ENCODE results near the gene TMEM235. TPM values are rescaled to one million over a fixed set of nuclear protein-coding genes. Genes with fewer than 3 reads are reported as not detected.

The TMEM235 gene
- polyA plus RNA-seq, 1 of the 3 experiments (the other 2 are of a cell fraction), result not detected

DNA sequence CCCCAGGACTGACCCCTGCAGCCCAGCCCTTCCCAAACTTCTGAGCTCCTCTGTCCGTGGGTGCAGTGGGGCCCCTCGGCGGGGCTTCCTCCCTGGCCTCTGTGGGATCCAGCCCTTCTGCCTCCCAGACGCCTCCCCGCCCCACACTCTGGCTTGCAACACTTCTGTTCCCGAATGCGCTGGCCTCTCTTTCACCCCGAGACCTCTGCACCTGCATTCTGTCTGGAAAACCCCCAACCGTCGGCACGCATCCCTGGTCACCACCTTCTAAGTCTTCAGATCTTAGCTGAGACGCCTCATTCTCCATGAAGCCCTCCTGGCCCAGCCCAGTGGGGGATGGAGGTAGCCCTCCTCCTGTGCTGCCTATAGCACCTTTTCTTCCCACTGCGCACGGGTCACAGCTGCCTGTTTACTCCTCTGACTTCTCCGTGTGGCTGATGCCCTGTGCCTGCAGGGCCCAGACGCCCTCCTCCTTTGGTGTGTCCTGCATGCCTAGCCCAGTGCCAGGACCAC is 26.4 kb downstream of the TMEM235 start:
- Histone ChIP-seq H3K4me2 (no peak overlapping the region), H3K4me1 (ENCODE audit: control insufficient read depth in 1 of 2, insufficient read depth in 2 of 2, low read depth in 1 of 2, low read length in 1 of 2) (peaks cover 5 to 67% of the 10 kb centered on the region in 2 experiments; a peak in 2 of 4 replicates), H3K9me3 (no peaks in the 10 kb centered on the region), H4K20me1 (ENCODE audit: insufficient read depth) (no peaks in the 10 kb centered on the region), H3K27ac (ENCODE audit: low read depth in 2 of 2, low read length in 1 of 2) (peak overlapping the region in 1 of 2 experiments; percentile 99; a peak in 3 of 4 replicates), H3K36me3 (replicated peaks in 1 of 2; ENCODE audit: control insufficient read depth in 1 of 2, insufficient read depth in 2 of 2, low read length in 1 of 2) (no peaks in the 10 kb centered on the region), H3K9ac (no peak overlapping the region), H3K4me3 (ENCODE audit: low read depth in 2 of 2, low read length in 1 of 2) (no peak overlapping the region), H3K9me2 (no peaks in the 10 kb centered on the region), H3K27me3 (ENCODE audit: insufficient read depth) (no peaks in the 10 kb centered on the region), H2AFZ (ENCODE audit: low read depth) (no peak overlapping the region), H3F3A (replicated peaks; ENCODE audit: insufficient read depth) (no peaks in the 10 kb centered on the region), H3K79me2 (ENCODE audit: insufficient read depth) (no peaks in the 10 kb centered on the region)
- whole genome bisulfite sequencing (ENCODE audit: low lambda C conversion rate), result 77% methylated on average over 15 of the region's 16 CpGs
- ChIA-PET POLR2A (interaction anchor here (1.0 to 2.5 kb wide), 4 partner anchors 12 to 87 kb away, joined by 3 to 13 read pairs (median 4); no protein-coding TSS in a partner anchor), CTCF (interaction anchor here (0.9 to 4.8 kb wide), 5 partner anchors 32 to 164 kb away, joined by 3 to 30 read pairs (median 6); no protein-coding TSS in a partner anchor)
- TF ChIP-seq FOSL2 (IDR thresholded peaks at IDR 0.05; ENCODE audit: borderline replicate concordance, low read depth) (no peak), YY1 (IDR thresholded peaks at IDR 0.05; ENCODE audit: low read depth) (no peak), RCOR1 (IDR thresholded peaks at IDR 0.05; ENCODE audit: low read length) (no peak; the same call in 1 of the 2 replicates), MEF2A (IDR thresholded peaks at IDR 0.05; ENCODE audit: borderline replicate concordance, low read depth) (no peak), FOXM1 (IDR thresholded peaks at IDR 0.05; ENCODE audit: low read depth) (no peak), JUND (IDR thresholded peaks at IDR 0.05) (no peak), SIN3A (IDR thresholded peaks at IDR 0.05; ENCODE audit: borderline replicate concordance, low read depth, low read length) (no peak), TAF1 (IDR thresholded peaks at IDR 0.05; ENCODE audit: borderline replicate concordance, low read depth, low read length) (no peak), NFIC (IDR thresholded peaks at IDR 0.05; ENCODE audit: borderline replicate concordance) (no peak), TCF12 (IDR thresholded peaks at IDR 0.05) (no peak), GATA2 (CRISPR knock-in tag; IDR thresholded peaks at IDR 0.05) (no peak), POLR2AphosphoS5 (IDR thresholded peaks at IDR 0.05; ENCODE audit: low read depth, low read length) (no peak), RAD21 (IDR thresholded peaks at IDR 0.05; ENCODE audit: low read length) (no peak)
- TF ChIP-seq, protein P1, sequence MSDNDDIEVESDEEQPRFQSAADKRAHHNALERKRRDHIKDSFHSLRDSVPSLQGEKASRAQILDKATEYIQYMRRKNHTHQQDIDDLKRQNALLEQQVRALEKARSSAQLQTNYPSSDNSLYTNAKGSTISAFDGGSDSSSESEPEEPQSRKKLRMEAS (IDR thresholded peaks at IDR 0.05; ENCODE audit: low read depth), result no peak
- TF ChIP-seq, protein P2, sequence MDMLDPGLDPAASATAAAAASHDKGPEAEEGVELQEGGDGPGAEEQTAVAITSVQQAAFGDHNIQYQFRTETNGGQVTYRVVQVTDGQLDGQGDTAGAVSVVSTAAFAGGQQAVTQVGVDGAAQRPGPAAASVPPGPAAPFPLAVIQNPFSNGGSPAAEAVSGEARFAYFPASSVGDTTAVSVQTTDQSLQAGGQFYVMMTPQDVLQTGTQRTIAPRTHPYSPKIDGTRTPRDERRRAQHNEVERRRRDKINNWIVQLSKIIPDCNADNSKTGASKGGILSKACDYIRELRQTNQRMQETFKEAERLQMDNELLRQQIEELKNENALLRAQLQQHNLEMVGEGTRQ (IDR thresholded peaks at IDR 0.05; ENCODE audit: borderline replicate concordance, low read depth, low read length), result no peak
- TF ChIP-seq, protein P3, sequence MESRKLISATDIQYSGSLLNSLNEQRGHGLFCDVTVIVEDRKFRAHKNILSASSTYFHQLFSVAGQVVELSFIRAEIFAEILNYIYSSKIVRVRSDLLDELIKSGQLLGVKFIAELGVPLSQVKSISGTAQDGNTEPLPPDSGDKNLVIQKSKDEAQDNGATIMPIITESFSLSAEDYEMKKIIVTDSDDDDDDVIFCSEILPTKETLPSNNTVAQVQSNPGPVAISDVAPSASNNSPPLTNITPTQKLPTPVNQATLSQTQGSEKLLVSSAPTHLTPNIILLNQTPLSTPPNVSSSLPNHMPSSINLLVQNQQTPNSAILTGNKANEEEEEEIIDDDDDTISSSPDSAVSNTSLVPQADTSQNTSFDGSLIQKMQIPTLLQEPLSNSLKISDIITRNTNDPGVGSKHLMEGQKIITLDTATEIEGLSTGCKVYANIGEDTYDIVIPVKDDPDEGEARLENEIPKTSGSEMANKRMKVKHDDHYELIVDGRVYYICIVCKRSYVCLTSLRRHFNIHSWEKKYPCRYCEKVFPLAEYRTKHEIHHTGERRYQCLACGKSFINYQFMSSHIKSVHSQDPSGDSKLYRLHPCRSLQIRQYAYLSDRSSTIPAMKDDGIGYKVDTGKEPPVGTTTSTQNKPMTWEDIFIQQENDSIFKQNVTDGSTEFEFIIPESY (IDR thresholded peaks at IDR 0.05; ENCODE audit: borderline replicate concordance, low read depth), result no peak
- TF ChIP-seq, protein P4, sequence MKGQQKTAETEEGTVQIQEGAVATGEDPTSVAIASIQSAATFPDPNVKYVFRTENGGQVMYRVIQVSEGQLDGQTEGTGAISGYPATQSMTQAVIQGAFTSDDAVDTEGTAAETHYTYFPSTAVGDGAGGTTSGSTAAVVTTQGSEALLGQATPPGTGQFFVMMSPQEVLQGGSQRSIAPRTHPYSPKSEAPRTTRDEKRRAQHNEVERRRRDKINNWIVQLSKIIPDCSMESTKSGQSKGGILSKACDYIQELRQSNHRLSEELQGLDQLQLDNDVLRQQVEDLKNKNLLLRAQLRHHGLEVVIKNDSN (IDR thresholded peaks at IDR 0.05; ENCODE audit: borderline replicate concordance, low read depth), result no peak
- TF ChIP-seq, protein P5, sequence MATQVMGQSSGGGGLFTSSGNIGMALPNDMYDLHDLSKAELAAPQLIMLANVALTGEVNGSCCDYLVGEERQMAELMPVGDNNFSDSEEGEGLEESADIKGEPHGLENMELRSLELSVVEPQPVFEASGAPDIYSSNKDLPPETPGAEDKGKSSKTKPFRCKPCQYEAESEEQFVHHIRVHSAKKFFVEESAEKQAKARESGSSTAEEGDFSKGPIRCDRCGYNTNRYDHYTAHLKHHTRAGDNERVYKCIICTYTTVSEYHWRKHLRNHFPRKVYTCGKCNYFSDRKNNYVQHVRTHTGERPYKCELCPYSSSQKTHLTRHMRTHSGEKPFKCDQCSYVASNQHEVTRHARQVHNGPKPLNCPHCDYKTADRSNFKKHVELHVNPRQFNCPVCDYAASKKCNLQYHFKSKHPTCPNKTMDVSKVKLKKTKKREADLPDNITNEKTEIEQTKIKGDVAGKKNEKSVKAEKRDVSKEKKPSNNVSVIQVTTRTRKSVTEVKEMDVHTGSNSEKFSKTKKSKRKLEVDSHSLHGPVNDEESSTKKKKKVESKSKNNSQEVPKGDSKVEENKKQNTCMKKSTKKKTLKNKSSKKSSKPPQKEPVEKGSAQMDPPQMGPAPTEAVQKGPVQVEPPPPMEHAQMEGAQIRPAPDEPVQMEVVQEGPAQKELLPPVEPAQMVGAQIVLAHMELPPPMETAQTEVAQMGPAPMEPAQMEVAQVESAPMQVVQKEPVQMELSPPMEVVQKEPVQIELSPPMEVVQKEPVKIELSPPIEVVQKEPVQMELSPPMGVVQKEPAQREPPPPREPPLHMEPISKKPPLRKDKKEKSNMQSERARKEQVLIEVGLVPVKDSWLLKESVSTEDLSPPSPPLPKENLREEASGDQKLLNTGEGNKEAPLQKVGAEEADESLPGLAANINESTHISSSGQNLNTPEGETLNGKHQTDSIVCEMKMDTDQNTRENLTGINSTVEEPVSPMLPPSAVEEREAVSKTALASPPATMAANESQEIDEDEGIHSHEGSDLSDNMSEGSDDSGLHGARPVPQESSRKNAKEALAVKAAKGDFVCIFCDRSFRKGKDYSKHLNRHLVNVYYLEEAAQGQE (IDR thresholded peaks at IDR 0.05; ENCODE audit: low read depth, low read length), result no peak
- TF ChIP-seq, protein P6, sequence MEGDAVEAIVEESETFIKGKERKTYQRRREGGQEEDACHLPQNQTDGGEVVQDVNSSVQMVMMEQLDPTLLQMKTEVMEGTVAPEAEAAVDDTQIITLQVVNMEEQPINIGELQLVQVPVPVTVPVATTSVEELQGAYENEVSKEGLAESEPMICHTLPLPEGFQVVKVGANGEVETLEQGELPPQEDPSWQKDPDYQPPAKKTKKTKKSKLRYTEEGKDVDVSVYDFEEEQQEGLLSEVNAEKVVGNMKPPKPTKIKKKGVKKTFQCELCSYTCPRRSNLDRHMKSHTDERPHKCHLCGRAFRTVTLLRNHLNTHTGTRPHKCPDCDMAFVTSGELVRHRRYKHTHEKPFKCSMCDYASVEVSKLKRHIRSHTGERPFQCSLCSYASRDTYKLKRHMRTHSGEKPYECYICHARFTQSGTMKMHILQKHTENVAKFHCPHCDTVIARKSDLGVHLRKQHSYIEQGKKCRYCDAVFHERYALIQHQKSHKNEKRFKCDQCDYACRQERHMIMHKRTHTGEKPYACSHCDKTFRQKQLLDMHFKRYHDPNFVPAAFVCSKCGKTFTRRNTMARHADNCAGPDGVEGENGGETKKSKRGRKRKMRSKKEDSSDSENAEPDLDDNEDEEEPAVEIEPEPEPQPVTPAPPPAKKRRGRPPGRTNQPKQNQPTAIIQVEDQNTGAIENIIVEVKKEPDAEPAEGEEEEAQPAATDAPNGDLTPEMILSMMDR (IDR thresholded peaks at IDR 0.05), result no peak
- DNase-seq, result peak; percentile 63

Measured in SK-N-SH (cell line).